OCI-LY7 (cell line): ENCODE data around the gene PIK3CB. TPM values are rescaled to one million over a fixed set of nuclear protein-coding genes. Genes with fewer than 3 reads are reported as not detected.
"Not testable (repeated sequence)": the region's sequence is repeated elsewhere in the genome, so short reads cannot be mapped to it uniquely, and the experiment has no call there.

Experiments used
- BruUV-seq: library from RNA; stranded (reverse); fragments of 400-500 nt; replicated peaks from 2 replicates; lab custom pipeline; 2021; lab: Mats Ljungman, UMichigan
- CTCF ChIA-PET: fragments of 300-600 bp; sonication (Branson Sonifier 250); formaldehyde crosslinking; loops from one replicate; lab custom pipeline; 2022; ENCODE audit warnings: antibody characterized with exemption; ENCODE audit not compliant: unreplicated experiment; lab: Charles Lee
- POLR2A ChIA-PET: fragments of 300-600 bp; sonication (Branson Sonifier 250); formaldehyde crosslinking; loops from one replicate; lab custom pipeline; 2022; ENCODE audit warnings: antibody characterized with exemption; lab: Charles Lee
- DNase-seq: peaks from one replicate; pipeline ENCODE4 v3.0.0-alpha.2; 2015; ENCODE audit warnings: low spot score
- H2AFZ ChIP-seq: fragments of 200-600 bp; sonication (generic), shearing (Covaris generic); 2 replicates; pipeline ENCODE4 v1.6.1; 2014; ENCODE audit warnings: mild to moderate bottlenecking, antibody characterized with exemption, low read length, moderate library complexity
- H3K27ac ChIP-seq: fragments of 200-600 bp; sonication (generic); 2 replicates; pipeline ENCODE4 v1.5.1; 2014; ENCODE audit warnings: mixed run types, low read depth, mild to moderate bottlenecking, moderate library complexity, low read length, inconsistent platforms; ENCODE audit not compliant: poor library complexity, severe bottlenecking
- H3K36me3 ChIP-seq: fragments of 200-600 bp; sonication (generic); 2 replicates; pipeline ENCODE4 v1.6.1; 2014; ENCODE audit warnings: mild to moderate bottlenecking, antibody characterized with exemption, low read length, moderate library complexity, mixed read lengths; ENCODE audit not compliant: insufficient read depth
- H3K4me1 ChIP-seq: fragments of 200-600 bp; sonication (generic); 2 replicates; pipeline ENCODE4 v1.5.1; 2014; ENCODE audit warnings: mild to moderate bottlenecking, low read length; ENCODE audit not compliant: insufficient read depth, poor library complexity, severe bottlenecking
- H3K4me2 ChIP-seq: fragments of 200-600 bp; sonication (generic); 2 replicates; pipeline ENCODE4 v1.6.1; 2014; ENCODE audit warnings: mild to moderate bottlenecking, low read length
- H3K4me3 ChIP-seq: fragments of 200-600 bp; sonication (generic); 2 replicates; pipeline ENCODE4 v1.5.1; 2014; ENCODE audit warnings: mild to moderate bottlenecking, low read depth, low read length; ENCODE audit not compliant: poor library complexity, severe bottlenecking
- H3K79me2 ChIP-seq: fragments of 200-600 bp; sonication (generic); 2 replicates; pipeline ENCODE4 v1.6.1; 2016; ENCODE audit warnings: low read depth, mild to moderate bottlenecking, low read length, moderate library complexity, mixed read lengths; ENCODE audit not compliant: insufficient read depth
- H3K9me2 ChIP-seq: fragments of 200-600 bp; sonication (generic); 2 replicates; pipeline ENCODE4 v1.6.1; 2016; ENCODE audit warnings: mild to moderate bottlenecking, low read length, mixed read lengths; ENCODE audit not compliant: insufficient read depth
- H3K9me3 ChIP-seq: fragments of 200-600 bp; sonication (generic); 2 replicates; pipeline ENCODE4 v1.6.1; 2014; ENCODE audit warnings: mild to moderate bottlenecking, mixed run types, low read length, mixed read lengths
- H4K20me1 ChIP-seq: fragments of 200-600 bp; sonication (generic); 2 replicates; pipeline ENCODE4 v1.6.1; 2014; ENCODE audit warnings: mild to moderate bottlenecking, antibody characterized with exemption, low read length, moderate library complexity, mixed read lengths; ENCODE audit not compliant: insufficient read depth
- CTCF ChIP-seq: fragments of 200-600 bp; sonication (generic); conservative IDR thresholded peaks from 2 replicates; pipeline ENCODE4 v1.5.1; 2014; ENCODE audit warnings: mild to moderate bottlenecking, antibody characterized with exemption, low read length, moderate library complexity, mixed read lengths
- EZH2phosphoT487 ChIP-seq: fragments of 200-600 bp; sonication (generic); IDR thresholded peaks from 2 replicates; pipeline ENCODE4 v1.6.1; 2018; ENCODE audit warnings: low read depth, borderline replicate concordance, mild to moderate bottlenecking, mixed run types, antibody characterized with exemption, low read length, moderate library complexity, mixed read lengths
- intact Hi-C: fragments of 100-400 bp; cut with micrococcal nuclease; formaldehyde crosslinking; loops from one replicate; pipeline ENCODE4 v1.10.0; 2022; ENCODE audit not compliant: unreplicated experiment
- total RNA-seq, 2 experiments: library from RNA; depleted of rRNA in 1 of 2; stranded (reverse); fragments of >200 nt in 1 of 2; shearing (Covaris generic) in 1 of 2; gene quantifications; 2 replicates each; pipeline ENCODE4 v1.2.3, GENCODE V29; 2014 to 2022

PIK3CB gene
- total RNA-seq, 2 experiments from 2014 or later: 8.2 to 23.6 TPM

GRCh38 chr3:138726946-138727730 is 107.6 kb downstream of the PIK3CB start:
- ChIA-PET CTCF (no interaction called here), POLR2A (interaction anchor here (0.6 to 1.1 kb wide), 4 partner anchors 17 to 514 kb away, joined by 3 read pairs; no protein-coding TSS in a partner anchor)
- Histone ChIP-seq H2AFZ (no peak overlapping the region), H3K27ac (no peak overlapping the region), H3K9me2 (no peaks in the 10 kb centered on the region), H3K36me3 (0 out of 2 replicates have a peak, but pooled peaks cover 3% of the 10 kb centered on the region), H3K4me3 (no peak overlapping the region), H3K9me3 (no peaks in the 10 kb centered on the region), H3K4me2 (no peak overlapping the region), H3K4me1 (no peaks in the 10 kb centered on the region), H3K79me2 (no peaks in the 10 kb centered on the region), H4K20me1 (no peaks in the 10 kb centered on the region)
- BruUV-seq: no TSS peak
- DNase-seq: no peak
- intact Hi-C loops: no loop called here
- TF ChIP-seq CTCF (no peak), EZH2phosphoT487 (no peak)

- BruUV-seq, intact Hi-C loops, H3K4me2 ChIP-seq, CTCF ChIA-PET, H3K79me2 ChIP-seq, H3K4me1 ChIP-seq, H2AFZ ChIP-seq, H3K36me3 ChIP-seq, H4K20me1 ChIP-seq, H3K4me3 ChIP-seq, DNase-seq, H3K27ac ChIP-seq, H3K9me2 ChIP-seq, H3K9me3 ChIP-seq: not testable (repeated sequence)
- POLR2A ChIA-PET: interaction anchor here (0.6 to 1.0 kb wide), 2 partner anchors 11 to 513 kb away, joined by 3 to 4 read pairs; no protein-coding TSS in a partner anchor
These were observed 108.7 kb downstream of the PIK3CB start for GRCh38 chr3:138726042-138726441.

- TF ChIP-seq EZH2phosphoT487 (no peak), CTCF (no peak)
- BruUV-seq: no TSS peak
- POLR2A ChIA-PET: no interaction called here
- Histone ChIP-seq H3K4me1 (no peaks in the 10 kb centered on the region), H2AFZ (no peak overlapping the region), H3K4me3 (no peak overlapping the region), H3K27ac (no peak overlapping the region), H3K79me2 (no peaks in the 10 kb centered on the region), H3K9me2 (no peaks in the 10 kb centered on the region), H4K20me1 (no peaks in the 10 kb centered on the region), H3K9me3 (no peaks in the 10 kb centered on the region), H3K36me3 (no peaks in the 10 kb centered on the region), H3K4me2 (no peak overlapping the region)
- no peak for DNase-seq
- CTCF ChIA-PET: no interaction called here
- intact Hi-C loops: no loop called here
These were observed 109.6 kb downstream of the PIK3CB start for GRCh38 chr3:138725116-138725515.
